GM10847 (cell line): Measurements from ENCODE around the gene DZIP1L.

Experiments used
- POLR2A ChIP-seq: IDR thresholded peaks from 2 replicates; pipeline ENCODE4 v1.6.1; 2011; ENCODE audit not compliant: insufficient read length; ENCODE audit errors: extremely low read depth

DZIP1L gene

GRCh38 chr3:138114988-138115971 lies at the start of gene DZIP1L:
DZIP1L (minus strand) TSS chr3:138115608; CDS start chr3:138103971, 11,637 bp downstream.
- TF ChIP-seq POLR2A, result no peak

- no peak for TF ChIP-seq POLR2A
Measured at GRCh38 chr3:138165061-138165460, 49.7 kb upstream of the DZIP1L start.

- no peak for TF ChIP-seq POLR2A
Measured at GRCh38 chr3:138157743-138158142, 42.3 kb upstream of the DZIP1L start.

- no peak for TF ChIP-seq POLR2A
Measured at GRCh38 chr3:138154534-138154933, 39.1 kb upstream of the DZIP1L start.

- TF ChIP-seq POLR2A, result no peak
Measured at GRCh38 chr3:138148503-138148902, 33.1 kb upstream of the DZIP1L start.

GRCh38 chr3:138140940-138141339 lies 25.5 kb upstream of the DZIP1L start:
- TF ChIP-seq POLR2A, result no peak

- TF ChIP-seq POLR2A, result no peak
Measured at GRCh38 chr3:138139691-138140090, 24.3 kb upstream of the DZIP1L start.

- no peak for TF ChIP-seq POLR2A
Measured at GRCh38 chr3:138137861-138138260, 22.5 kb upstream of the DZIP1L start.

- TF ChIP-seq POLR2A, result no peak
Measured at GRCh38 chr3:138136201-138136600, 20.8 kb upstream of the DZIP1L start.

GRCh38 chr3:138135833-138136194 lies 20.4 kb upstream of the DZIP1L start:
- no peak for TF ChIP-seq POLR2A

GRCh38 chr3:138135146-138135832 lies 19.9 kb upstream of the DZIP1L start:
- no peak for TF ChIP-seq POLR2A

GRCh38 chr3:138132239-138132638 lies 16.8 kb upstream of the DZIP1L start, which contains the start of gene A4GNT:
A4GNT (minus strand) TSS chr3:138132390; CDS start chr3:138131256, 1,134 bp downstream.
- TF ChIP-seq POLR2A, result no peak

GRCh38 chr3:138127636-138128365 lies 12.4 kb upstream of the DZIP1L start:
- no peak for TF ChIP-seq POLR2A

- no peak for TF ChIP-seq POLR2A
Measured at GRCh38 chr3:138125548-138126221, 10.3 kb upstream of the DZIP1L start.
